ENCODE results near the gene MYO3B. TPM values are rescaled to one million over a fixed set of nuclear protein-coding genes. Genes with fewer than 3 reads are reported as not detected.

The MYO3B gene
- total RNA-seq, 1 donor from 2014 or later = 0.22 TPM

DNA sequence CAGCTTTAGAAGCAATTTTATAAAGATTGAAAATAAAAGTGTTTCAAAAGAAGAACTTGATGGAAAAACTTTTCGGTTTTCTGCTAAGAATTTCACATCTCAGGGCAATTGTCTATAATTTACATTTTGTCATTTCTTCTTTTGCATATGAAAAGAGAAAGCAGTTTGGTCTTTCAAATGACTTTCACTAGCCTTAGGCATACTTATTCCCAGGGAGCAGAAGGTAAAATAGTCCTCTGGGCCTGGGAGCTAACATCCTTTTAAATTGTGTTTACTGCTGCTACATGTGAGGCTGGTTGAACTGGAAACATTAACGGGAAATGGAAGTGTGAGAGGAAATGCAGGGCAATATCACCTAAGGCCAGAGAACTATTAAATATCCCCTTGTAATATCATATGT is 37.1 kb downstream of the MYO3B start:
- Mint-ChIP-seq H3K36me3 (ENCODE audit: unreplicated experiment) (peaks cover 8% of the 10 kb centered on the region), H3K4me1 (ENCODE audit: low read depth, unreplicated experiment) (peaks cover 41% of the 10 kb centered on the region), H3K4me3 (ENCODE audit: unreplicated experiment) (peak overlapping the region; percentile 9), H3K27me3 (ENCODE audit: unreplicated experiment) (no peaks in the 10 kb centered on the region), H3K9me3 (ENCODE audit: unreplicated experiment) (no peaks in the 10 kb centered on the region), H3K27ac (ENCODE audit: unreplicated experiment) (peak overlapping the region; percentile 13)
- TF ChIP-seq, protein P1, sequence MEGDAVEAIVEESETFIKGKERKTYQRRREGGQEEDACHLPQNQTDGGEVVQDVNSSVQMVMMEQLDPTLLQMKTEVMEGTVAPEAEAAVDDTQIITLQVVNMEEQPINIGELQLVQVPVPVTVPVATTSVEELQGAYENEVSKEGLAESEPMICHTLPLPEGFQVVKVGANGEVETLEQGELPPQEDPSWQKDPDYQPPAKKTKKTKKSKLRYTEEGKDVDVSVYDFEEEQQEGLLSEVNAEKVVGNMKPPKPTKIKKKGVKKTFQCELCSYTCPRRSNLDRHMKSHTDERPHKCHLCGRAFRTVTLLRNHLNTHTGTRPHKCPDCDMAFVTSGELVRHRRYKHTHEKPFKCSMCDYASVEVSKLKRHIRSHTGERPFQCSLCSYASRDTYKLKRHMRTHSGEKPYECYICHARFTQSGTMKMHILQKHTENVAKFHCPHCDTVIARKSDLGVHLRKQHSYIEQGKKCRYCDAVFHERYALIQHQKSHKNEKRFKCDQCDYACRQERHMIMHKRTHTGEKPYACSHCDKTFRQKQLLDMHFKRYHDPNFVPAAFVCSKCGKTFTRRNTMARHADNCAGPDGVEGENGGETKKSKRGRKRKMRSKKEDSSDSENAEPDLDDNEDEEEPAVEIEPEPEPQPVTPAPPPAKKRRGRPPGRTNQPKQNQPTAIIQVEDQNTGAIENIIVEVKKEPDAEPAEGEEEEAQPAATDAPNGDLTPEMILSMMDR (IDR thresholded peaks at IDR 0.05; ENCODE audit: partially characterized antibody, unreplicated experiment) = no peak
- no peak for DNase-seq

DNA sequence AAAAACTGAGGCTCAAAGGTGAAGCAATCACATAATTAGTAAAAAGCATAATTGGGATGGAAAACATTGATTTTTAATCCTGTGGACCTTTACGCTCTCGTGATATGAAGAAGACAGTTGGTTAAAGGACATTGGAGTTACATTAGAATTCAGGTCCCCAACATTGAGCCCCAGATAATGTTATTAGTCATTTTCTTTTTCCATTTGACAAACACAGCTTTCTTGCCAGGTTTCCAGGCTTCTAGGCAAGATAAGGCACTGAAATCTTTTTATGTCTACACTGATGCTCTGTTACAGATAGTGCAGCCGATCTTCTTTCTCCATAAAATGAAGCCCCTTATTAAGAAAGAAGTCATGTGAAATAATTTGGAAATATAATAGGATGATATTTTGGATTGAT is 38.5 kb downstream of the MYO3B start:
- peaks cover 39% of the 10 kb centered on the region for H3K4me1 Mint-ChIP-seq (ENCODE audit: low read depth, unreplicated experiment)
- TF ChIP-seq, protein P1 (IDR thresholded peaks at IDR 0.05; ENCODE audit: partially characterized antibody, unreplicated experiment) = no peak
- no peak overlapping the region for H3K27ac Mint-ChIP-seq (ENCODE audit: unreplicated experiment)
- no peaks in the 10 kb centered on the region for H3K27me3 Mint-ChIP-seq (ENCODE audit: unreplicated experiment)
- no peak for DNase-seq
- no peak overlapping the region for H3K4me3 Mint-ChIP-seq (ENCODE audit: unreplicated experiment)
- H3K36me3 Mint-ChIP-seq (ENCODE audit: unreplicated experiment) = peaks cover 1% of the 10 kb centered on the region
- no peaks in the 10 kb centered on the region for H3K9me3 Mint-ChIP-seq (ENCODE audit: unreplicated experiment)

DNA sequence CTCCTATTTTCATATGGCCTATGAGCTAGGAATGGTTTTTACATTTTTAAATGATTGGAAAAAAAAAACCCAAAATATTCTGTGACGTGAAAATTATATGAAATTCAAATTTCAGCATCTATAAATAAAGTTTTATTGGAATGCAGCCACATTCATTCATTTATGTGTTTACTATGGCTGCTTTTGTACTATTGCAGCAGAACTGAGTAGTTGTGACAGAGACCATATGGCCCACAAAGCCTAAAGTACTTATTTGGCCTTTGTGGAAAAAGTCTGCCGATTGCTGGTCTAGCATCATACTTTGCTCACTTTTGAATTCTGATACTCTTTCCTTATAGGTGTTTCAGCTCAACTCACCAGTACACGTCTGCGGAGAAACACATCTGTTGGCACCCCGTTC is 39.0 kb downstream of the MYO3B start:
- no peak overlapping the region for H3K27ac Mint-ChIP-seq (ENCODE audit: unreplicated experiment)
- TF ChIP-seq, protein P1 (IDR thresholded peaks at IDR 0.05; ENCODE audit: partially characterized antibody, unreplicated experiment) = no peak
- no peaks in the 10 kb centered on the region for H3K9me3 Mint-ChIP-seq (ENCODE audit: unreplicated experiment)
- DNase-seq = no peak
- H3K27me3 Mint-ChIP-seq (ENCODE audit: unreplicated experiment) = no peaks in the 10 kb centered on the region
- H3K4me3 Mint-ChIP-seq (ENCODE audit: unreplicated experiment) = no peak overlapping the region
- H3K36me3 Mint-ChIP-seq (ENCODE audit: unreplicated experiment) = no peaks in the 10 kb centered on the region
- peaks cover 40% of the 10 kb centered on the region for H3K4me1 Mint-ChIP-seq (ENCODE audit: low read depth, unreplicated experiment)

DNA sequence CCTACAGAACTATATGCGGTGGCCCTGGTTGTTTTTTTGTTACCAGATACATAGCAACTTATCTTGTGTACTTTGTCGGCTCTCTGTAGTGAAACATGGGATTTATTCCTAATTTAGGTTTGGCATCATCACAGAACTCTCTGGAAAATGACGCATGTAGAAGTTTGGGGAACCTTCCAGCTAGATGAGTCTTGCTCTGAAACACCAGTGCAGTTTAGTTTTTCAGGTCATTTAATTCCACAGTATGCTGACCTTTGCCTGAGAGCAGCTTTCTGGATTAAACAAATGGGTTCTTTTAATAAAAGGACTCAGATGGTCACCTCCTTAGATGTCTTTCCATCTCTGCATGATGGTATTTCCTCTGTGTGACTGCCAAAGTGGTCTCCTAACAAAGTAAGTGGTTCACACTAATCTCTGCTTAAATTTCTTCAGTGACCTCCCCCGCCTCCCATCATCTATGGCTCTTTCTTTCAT is 39.9 kb downstream of the MYO3B start:
- no peak overlapping the region for H3K4me3 Mint-ChIP-seq (ENCODE audit: unreplicated experiment)
- H3K4me1 Mint-ChIP-seq (ENCODE audit: low read depth, unreplicated experiment) = peaks cover 43% of the 10 kb centered on the region
- TF ChIP-seq, protein P1 (IDR thresholded peaks at IDR 0.05; ENCODE audit: partially characterized antibody, unreplicated experiment) = no peak
- H3K27me3 Mint-ChIP-seq (ENCODE audit: unreplicated experiment) = no peaks in the 10 kb centered on the region
- no peaks in the 10 kb centered on the region for H3K36me3 Mint-ChIP-seq (ENCODE audit: unreplicated experiment)
- H3K9me3 Mint-ChIP-seq (ENCODE audit: unreplicated experiment) = no peaks in the 10 kb centered on the region
- DNase-seq = no peak
- no peak overlapping the region for H3K27ac Mint-ChIP-seq (ENCODE audit: unreplicated experiment)

DNA sequence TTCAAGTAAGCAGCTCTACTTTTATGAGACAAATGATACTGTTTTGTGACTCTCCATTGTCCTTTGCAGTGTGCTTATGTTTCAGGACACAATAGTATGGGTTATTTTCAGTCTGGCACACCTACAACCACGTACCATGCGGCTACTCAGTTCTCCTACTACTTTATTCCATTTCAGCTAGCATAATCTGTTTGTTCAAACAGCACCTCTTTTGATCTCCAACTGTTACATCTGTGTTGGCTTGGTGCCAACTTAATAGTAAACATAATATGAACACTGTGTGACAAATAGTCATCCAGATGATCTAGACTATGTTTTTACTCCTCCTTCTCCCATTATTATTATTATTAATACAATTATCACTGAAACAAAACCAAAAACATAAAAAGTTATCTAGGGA is 40.5 kb downstream of the MYO3B start:
- DNase-seq = no peak
- TF ChIP-seq, protein P1 (IDR thresholded peaks at IDR 0.05; ENCODE audit: partially characterized antibody, unreplicated experiment) = no peak
- Mint-ChIP-seq H3K9me3 (ENCODE audit: unreplicated experiment) (no peaks in the 10 kb centered on the region), H3K27me3 (ENCODE audit: unreplicated experiment) (no peaks in the 10 kb centered on the region), H3K4me1 (ENCODE audit: low read depth, unreplicated experiment) (peaks cover 43% of the 10 kb centered on the region), H3K36me3 (ENCODE audit: unreplicated experiment) (no peaks in the 10 kb centered on the region), H3K27ac (ENCODE audit: unreplicated experiment) (no peak overlapping the region), H3K4me3 (ENCODE audit: unreplicated experiment) (no peak overlapping the region)
